Endometrial microvascular endothelial cells (primary cell): ENCODE data around the gene TRAPPC3. TPM values are rescaled to one million over a fixed set of nuclear protein-coding genes. Genes with fewer than 3 reads are reported as not detected.

Experiments used
- in situ Hi-C: cut with HindIII; loops from 2 replicates; pipeline ENCODE4 v1.10.0; 2017; ENCODE audit warnings: low sequenced_read_pairs, low pct_unique_long_range_greater_than_20kb; ENCODE audit errors: inconsistent ontology term
- total RNA-seq: library from RNA; depleted of rRNA; stranded (reverse); fragments of >200 nt; gene quantifications from one replicate; pipeline ENCODE4 v1.2.3, GENCODE V29; 2015; ENCODE audit errors: inconsistent ontology term

TRAPPC3 gene
- total RNA-seq, 1 donor from 2014 or later: 148 TPM

DNA sequence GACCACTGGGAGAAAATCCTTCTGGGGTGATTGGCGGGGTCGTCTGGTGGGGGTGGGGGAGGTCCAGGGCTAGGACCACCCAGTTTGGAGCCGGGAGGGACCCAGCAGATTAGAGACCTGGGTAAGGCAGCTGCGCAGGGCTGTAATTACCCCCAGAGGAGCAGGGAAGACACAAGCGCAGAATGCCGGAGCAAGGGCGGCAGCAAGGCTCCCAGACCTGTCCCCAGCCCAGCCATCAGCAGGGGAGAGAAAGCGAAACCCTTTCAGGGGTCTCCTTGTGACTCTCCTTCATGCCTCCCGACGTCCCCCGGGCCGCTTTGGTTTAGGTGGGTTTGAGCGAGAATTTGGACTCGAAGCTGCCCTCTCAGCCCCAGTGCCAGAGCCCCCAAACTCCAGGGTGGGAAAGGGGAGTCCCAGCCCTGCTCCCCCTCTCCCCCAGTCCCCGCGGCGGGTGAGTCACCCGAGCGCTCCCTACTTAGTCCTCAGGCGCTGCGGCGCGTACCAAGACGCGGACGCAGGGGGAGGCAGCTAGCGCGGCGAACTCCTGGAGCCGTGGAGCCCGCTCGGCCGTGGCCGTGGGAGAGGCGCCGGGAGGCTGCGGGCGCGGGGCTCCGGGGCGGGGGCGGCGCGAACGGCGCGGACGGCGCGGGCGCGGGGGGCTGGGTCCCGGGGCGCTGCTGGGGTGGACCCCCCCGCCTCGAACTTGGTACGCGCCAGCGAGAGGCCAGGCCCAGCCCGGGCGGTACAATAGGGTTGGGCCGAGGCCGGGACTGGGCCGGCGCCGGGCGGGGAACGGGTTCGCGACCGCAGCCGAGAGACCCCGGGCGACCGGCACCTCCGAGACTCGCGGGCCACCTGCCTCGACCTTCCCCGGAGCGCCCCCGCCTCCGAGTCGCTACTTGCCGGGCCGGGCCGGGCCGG lies 6.4 kb upstream of the TRAPPC3 start, which contains the start of gene MAP7D1:
Gene MAP7D1 (plus strand): TSS at position 753 of the 921 bp plus-strand sequence. CDS start 258 bp downstream, outside the sequence.
- in situ Hi-C loops: no loop called here

DNA sequence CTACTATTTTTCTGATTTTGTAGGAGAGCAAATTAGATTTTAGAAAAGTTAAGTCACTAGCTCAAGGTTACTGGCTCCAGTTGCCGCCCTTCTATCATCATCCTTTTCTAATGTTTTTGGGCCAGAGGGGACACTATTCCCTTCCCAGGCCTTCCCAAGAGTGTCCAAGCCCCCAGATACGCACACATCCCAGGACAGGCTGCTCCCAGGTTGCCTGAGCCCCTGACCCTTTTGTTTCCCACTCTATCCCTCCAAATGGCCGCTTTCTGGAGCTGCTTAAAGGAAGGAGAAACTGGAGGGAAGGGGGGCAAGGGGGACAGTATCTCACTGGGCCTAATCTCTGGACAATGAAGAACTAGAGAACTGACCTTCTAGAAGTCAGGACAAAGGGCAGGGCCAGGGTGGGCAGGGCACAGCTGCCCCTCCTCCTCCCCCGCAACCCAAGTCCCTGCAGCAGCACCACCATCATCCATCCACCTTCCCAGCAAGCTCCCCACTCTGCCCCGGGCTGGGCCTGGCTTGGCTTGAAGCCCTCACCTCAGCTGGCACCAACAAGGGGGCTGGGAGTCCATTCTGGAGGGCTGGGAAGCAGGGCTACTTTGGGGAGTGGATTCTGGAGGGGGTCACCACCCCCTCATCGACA lies 5.6 kb upstream of the TRAPPC3 start:
- in situ Hi-C loops: no loop called here

DNA sequence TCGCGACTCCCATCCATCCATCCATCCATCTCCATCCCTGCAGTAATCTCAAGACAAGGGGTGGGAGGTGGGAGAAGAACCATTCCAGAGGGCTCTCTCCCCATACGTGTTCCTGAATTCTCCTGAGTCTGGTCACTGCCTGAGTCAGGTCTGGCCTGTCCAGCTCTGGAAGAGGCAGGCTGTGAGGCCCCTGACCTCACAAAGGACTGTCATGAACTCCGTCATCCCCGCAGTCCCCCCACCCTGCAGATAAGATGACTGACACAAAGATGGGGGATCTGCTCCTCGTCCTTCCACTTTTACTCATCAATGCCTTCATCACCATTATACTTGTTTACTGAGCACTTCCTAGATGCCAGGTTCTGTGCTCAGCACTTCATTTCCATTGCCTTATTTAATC lies 5.0 kb upstream of the TRAPPC3 start:
- in situ Hi-C loops: no loop called here

DNA sequence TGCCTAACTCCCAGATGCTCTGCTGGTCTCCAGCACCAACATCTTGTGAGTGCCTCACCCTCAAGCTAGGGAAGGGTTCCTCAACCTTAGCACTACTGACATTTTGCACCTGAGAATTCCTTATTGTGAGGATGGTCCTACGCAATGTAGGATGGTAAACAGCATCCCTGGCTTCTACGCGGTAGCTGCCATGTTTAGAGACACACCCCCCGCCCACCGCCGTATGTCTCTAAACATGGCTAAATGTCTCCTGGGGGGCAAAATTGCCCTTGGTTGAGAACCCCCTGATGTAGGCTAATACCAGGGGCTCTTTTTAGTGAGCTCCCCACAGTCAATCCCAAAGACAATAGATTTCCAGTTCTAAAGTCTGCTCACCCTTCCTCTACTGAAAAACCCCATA lies 4.2 kb upstream of the TRAPPC3 start:
- in situ Hi-C loops: no loop called here

DNA sequence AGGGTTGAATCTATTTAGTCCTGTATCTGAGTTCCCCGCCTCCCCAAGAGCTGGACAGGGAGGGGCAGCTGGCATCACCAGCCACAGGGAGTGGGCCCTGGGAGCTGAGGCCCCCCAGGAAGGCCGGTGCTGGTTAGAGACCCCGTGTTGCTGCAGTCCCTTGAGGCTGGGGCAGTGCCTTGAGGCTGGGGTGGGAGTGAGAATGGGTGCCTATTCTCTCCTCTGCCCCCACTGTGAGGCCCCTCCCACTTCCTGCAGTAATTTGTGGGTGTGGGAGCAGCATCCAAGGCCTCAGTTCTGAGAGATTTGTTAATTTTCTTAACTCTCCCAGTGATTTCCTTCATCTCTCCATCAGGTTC lies 2.5 kb upstream of the TRAPPC3 start:
- in situ Hi-C loops: no loop called here

DNA sequence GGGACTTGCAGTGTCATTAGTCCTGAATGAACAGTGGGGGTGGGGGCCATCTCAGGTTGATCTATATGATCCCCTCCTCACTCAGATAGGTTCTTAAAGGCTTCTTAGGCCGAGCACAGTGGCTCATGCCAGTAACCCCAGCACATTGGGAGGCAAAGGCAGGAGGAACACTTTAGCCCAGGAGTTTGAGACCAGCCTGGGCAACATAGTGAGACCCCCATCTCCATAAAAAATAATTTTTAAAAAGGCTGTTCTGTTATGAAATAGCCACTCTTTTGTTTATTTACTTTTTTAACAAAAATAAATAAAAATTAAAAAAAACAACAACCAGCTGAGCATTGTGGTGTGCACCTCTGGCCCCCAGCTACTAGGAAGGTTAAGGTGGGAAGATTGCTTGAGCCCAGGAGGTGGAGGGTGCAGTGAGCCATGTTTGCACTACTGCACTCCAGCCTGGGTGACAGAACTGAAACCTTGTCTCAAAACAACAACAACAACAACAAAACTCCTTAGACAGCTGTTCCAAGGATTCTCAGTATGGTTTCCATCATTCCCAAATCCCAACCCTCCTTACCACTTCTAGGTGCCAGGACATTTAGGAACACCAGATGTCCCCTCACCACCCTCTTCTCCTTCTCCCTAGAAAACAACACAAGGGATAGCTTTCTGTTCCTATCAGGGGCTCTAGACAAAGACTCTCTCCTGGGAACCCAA lies 2.0 kb upstream of the TRAPPC3 start:
- in situ Hi-C loops: no loop called here

DNA sequence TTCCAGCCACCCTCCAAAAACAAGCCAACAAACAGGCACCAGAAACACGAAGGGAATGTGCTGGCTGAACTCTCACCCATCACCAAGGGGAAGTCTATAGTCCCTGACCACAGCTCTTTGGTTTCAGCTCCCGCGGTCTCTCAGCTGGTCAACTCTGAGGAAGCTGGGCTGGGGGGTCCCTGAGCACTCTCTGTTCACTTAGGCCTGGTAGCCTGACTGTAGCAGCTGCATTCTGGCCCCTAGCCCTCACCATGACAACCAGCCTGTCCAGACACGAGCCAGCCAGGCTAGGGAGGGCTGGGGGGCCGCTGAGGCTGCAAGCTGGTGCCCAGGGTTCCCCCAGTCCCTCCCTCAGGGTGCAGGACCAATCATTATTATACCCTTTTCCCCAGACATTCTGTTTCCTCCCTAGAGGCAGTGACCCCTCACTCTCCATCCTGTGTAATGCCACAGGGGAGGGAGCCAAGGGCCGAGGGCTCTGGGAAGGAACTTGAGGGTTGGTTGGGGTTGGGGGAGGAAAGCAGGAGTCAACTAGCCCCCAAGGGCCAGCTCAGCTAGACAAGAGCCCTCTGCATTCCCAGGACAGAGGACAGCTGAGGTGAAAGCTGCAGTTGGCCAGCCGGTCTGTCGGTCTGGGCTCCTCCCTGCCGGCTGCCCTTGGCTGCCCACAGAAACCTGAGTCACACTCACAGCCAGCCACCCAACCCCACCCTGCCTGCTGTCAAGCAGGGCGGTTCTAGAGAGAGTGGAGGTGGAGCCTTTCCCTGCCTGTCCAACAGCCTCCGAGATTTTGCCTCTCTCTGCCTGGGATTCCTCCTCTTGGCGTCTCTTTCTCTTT lies 1.2 kb upstream of the TRAPPC3 start:
- in situ Hi-C loops: no loop called here

DNA sequence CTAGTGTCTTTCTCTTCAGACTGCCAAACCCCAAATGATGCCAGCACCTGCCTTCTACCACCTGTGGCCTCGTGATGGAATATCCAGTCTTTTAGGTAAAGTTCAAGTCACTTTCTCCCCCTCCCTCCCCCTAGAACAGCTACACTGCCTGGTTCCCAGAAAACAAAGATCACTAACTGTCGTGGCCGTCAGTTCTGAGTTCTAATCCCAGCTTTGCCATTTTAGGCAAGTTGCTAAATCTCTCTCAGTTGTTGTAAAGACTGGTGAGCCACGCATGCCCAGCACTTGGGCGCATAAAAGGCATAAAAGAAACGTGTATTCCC lies 648 bp upstream of the TRAPPC3 start:
- in situ Hi-C loops: loop anchor here (25.0 kb wide), 1 partner anchor 137 kb away; no protein-coding TSS in a partner anchor

DNA sequence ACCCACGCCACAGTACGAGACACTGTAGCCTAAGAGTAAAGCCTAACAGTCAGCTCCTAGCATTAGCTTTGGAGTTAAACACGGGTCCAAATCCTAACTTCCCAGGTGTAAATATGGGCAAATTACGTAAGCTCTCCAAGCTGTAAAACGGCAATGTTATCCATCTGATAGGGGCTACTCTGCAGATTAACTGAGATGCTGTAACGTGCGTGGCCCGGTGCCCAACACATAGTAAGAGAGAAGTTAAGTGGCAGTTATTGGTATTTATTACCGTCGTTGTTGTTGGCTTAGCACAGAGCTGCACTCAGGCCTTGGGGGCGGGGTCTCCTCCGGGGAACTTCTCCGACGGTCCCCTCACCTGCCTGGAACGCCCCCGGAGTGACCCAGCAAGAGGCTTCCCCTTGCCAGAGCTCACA lies 457 bp downstream of the TRAPPC3 start:
- in situ Hi-C loops: loop anchor here (25.0 kb wide), 1 partner anchor 138 kb away; no protein-coding TSS in a partner anchor

DNA sequence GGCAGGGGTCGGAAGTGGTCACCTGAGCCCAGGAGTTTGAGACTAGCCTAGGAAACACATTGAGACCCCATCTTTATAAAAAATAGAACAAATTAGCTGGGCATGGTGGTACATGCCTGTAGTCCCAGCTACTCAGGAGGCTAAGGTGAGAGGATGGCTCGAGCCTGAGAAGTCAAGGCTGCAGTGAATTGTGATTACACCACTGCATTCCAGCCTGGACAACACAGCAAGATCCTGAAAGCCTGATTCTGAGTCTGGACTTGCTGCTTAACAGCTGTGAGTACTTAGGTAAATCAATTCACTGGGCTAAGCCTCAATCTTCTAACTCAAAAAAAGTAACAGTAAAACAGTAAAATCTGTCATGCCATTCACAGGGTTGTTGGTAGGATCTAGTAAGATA lies 4.9 kb downstream of the TRAPPC3 start:
- in situ Hi-C loops: loop anchor here (25.0 kb wide), 1 partner anchor 143 kb away; no protein-coding TSS in a partner anchor

DNA sequence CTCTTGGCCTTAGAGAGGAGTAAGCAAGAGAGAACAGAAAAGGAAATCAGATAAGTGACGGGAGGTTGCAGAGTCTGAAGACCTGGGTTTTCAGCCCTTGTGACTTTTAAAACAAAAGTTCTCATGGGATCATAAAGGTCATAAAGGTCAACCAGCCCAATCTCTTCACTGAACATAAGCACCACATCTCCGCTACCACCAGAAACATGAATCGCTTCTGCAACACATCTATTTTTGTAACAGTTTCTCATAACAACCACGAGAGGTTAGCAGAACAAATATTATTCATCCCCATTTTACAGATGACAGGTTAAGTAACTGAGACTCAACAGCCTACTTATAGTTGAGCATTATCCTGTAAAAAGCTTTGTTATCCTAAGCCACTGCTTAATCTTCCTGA lies 5.9 kb downstream of the TRAPPC3 start:
- in situ Hi-C loops: loop anchor here (25.0 kb wide), 1 partner anchor 144 kb away; no protein-coding TSS in a partner anchor

DNA sequence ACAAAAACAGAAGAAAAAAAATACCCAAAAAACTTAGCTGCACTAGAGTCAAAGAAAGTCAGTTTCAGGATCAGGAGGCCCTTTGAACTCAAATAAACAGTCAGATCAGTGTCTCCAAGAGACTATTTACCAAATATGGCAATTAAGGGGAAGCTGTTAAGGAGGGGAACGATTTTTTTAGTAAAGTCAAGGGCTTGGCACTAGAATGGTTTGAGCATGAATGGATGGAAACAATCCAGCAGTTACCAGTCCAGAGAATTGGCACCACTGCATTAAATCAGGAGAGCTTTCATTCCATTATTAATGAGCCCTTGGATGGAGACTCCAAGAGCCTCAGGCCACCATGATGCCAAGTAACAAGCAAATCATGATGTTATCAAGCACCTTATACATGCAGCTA lies 7.2 kb downstream of the TRAPPC3 start:
- in situ Hi-C loops: loop anchor here (25.0 kb wide), 1 partner anchor 145 kb away; no protein-coding TSS in a partner anchor

DNA sequence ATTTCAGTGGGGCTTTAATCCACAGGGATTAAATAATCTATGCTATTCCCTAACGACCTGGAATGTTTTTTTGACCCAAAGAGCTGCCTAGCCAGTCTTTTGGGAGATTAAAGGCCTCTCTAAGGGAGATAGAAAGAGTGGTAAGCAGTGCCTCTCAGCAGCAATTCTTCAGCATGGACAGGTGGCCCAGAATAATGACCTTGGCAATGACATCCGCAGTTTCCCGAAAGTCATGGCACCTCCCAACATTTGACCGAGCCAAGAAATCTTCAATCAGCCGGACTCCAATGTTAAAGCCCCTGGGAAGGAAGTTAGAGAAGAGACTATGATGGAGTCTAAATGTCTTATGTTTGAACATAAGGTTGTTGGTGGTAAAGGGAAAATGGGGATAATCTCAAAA lies 9.8 kb downstream of the TRAPPC3 start:
- in situ Hi-C loops: loop anchor here (25.0 kb wide), 1 partner anchor 148 kb away; no protein-coding TSS in a partner anchor

DNA sequence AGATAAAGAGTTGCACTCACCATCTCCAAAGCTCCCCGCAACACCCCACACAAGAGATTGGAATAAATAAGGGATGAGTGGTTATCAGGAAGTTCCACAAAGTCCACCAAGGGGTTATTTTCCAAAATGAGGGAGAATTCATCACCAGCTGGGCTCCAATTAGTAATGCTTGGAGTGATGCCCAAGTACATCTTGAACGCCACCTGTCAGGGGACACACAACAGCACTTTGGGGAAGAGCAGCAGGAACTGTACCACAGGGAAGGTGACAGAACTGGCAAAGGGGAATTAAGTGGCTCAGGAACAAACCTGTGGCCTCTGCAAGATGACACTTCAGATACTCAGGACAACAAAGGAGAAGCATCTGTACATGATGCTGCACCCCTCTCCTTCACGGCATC lies 11.5 kb downstream of the TRAPPC3 start:
- in situ Hi-C loops: loop anchor here (25.0 kb wide), 1 partner anchor 150 kb away; no protein-coding TSS in a partner anchor

DNA sequence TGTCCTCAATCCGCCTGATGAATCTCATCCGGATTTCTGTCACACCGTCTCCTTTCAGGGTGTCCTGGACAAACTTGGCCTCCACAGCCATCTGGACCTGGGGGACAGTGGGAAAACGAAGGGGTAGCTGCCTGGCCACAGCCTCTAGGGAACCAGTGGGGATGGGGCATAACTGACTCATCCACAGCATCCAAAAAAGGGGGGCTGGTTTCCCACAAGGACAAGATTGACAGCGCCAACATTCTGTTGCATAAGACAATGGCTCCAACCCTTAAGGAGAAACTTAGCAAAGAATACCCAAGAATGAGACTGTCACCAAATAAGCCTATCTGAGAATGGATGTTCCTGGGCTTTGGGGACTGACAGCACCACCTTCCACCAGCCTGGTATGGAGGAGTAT lies 12.1 kb downstream of the TRAPPC3 start:
- in situ Hi-C loops: loop anchor here (25.0 kb wide), 1 partner anchor 150 kb away; no protein-coding TSS in a partner anchor

DNA sequence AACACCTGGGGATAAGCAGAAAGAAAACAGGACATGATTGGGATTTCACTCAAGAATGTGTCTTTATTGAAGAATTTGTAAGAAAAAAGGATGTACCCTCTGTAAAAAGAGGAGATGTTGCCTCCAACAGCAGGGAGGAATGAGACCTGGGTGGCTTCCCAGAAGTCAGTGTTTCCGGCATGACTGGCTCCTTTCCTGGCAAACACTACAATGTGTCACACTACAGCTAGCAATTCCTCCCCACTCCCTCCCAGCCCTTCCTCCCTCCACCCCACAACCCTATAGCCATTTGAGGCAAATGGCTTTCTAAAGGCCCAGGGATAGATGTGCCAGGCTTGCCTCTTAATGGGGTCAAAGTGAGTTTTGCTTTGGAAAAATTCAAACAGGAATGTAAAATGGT lies 12.8 kb downstream of the TRAPPC3 start:
- in situ Hi-C loops: loop anchor here (25.0 kb wide), 1 partner anchor 151 kb away; no protein-coding TSS in a partner anchor

DNA sequence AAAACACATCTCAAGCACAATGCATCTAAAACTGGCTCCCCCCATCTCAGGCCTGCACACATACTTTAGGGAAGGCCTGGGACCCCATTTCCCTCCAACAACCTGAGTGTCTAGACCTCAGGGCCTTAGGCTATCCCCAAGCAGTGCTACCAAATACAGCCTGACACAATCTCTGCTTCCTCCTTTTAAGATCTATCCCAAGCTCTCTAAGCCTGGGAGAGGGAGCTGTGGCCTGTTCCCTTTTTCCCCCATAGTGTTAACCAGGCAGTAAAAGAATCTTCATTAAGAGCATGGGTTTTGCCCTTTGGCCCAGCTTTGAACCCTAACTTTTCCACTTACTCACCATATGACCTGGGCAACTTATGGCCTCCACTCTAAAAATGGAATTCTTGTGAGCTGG lies 13.5 kb downstream of the TRAPPC3 start:
- in situ Hi-C loops: loop anchor here (25.0 kb wide), 1 partner anchor 152 kb away; no protein-coding TSS in a partner anchor

DNA sequence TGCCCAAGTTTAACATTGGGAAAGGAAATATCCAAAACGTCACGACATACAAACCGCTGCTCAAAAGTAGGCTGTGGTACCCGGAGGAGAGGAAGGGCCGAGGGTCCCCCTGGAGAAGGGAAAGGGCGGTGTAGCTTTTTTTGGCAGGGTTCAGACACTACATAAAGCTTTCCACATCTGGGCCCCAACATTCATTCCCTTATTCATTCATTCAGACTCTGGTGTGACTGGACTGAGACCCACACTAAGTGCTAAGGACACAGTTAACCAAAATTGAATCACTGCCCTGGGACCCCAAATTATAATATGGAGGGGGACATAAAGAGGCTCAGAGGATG lies 14.0 kb downstream of the TRAPPC3 start:
- in situ Hi-C loops: loop anchor here (25.0 kb wide), 1 partner anchor 152 kb away; no protein-coding TSS in a partner anchor
